Stomach (tissue), 9 donors: ENCODE measurements around the gene SWAP70. TPM values are rescaled to one million over a fixed set of nuclear protein-coding genes. Genes with fewer than 3 reads are reported as not detected.

Source experiments
- DNase-seq, 2 donors: peaks; one replicate each; pipeline versions ENCODE4 v3.0.0 to v3.0.0-alpha.2; 2013 to 2019
- H3K27ac ChIP-seq, 5 donors: fragments of 200-600 bp in 4 of 5; sonication (generic) in 4 of 5; one replicate each; pipeline ENCODE4 v1.5.1; 2013 to 2019; ENCODE audit warnings: mild to moderate bottlenecking in 1 of 5, moderate library complexity in 1 of 5
- H3K27me3 ChIP-seq, 3 donors: fragments of 200-600 bp; sonication (generic); one replicate each; pipeline ENCODE4 v1.5.1; 2017 to 2019; ENCODE audit warnings: mixed run types in 1 of 3
- H3K36me3 ChIP-seq, 4 donors: fragments of 200-600 bp; sonication (generic); 1 replicate in 3 of 4; 2 replicates in 1 of 4; pipeline ENCODE4 v1.5.1; 2016 to 2019
- H3K4me1 ChIP-seq, 4 donors: fragments of 200-600 bp; sonication (generic); one replicate each; pipeline ENCODE4 v1.5.1; 2016 to 2019
- H3K4me3 ChIP-seq, 4 donors: fragments of 200-600 bp; sonication (generic) in 3 of 4; one replicate each; pipeline ENCODE4 v1.5.1; 2016 to 2019; ENCODE audit warnings: mild to moderate bottlenecking in 1 of 4
- H3K9me3 ChIP-seq, 4 donors: fragments of 200-600 bp; sonication (generic); one replicate each; pipeline ENCODE4 v1.5.1; 2016 to 2019
- EP300 ChIP-seq: sonication (generic); formaldehyde crosslinking; IDR thresholded peaks from one replicate; pipeline ENCODE4 v1.6.1; 2017; ENCODE audit warnings: antibody characterized with exemption
- POLR2A ChIP-seq, 4 donors: fragments of 450-650 bp; IDR thresholded peaks; one replicate each; pipeline ENCODE4 v1.6.1; 2016; ENCODE audit warnings: antibody characterized with exemption in 4 of 4, control low read depth in 2 of 4, mild to moderate bottlenecking in 1 of 4, moderate library complexity in 1 of 4
- POLR2AphosphoS5 ChIP-seq, 3 donors: sonication (generic); formaldehyde crosslinking; IDR thresholded peaks; one replicate each; pipeline ENCODE4 v1.6.1; 2016; ENCODE audit warnings: antibody characterized with exemption in 3 of 3
- WGBS, 5 donors: extraction: QIAGEN DNeasy Blood & Tissue Kit in 3 of 5; methylation state at CpG; one replicate each; pipeline versions ENCODE4 v1.1.5 to v1.1.7; 2013 to 2018; 5-methylcytosine and 5-hydroxymethylcytosine counted together
- intact Hi-C: fragments of 100-400 bp; cut with DNase I; formaldehyde crosslinking; loops from one replicate; pipeline ENCODE4 v1.15.1; 2023; ENCODE audit warnings: low total_unique reads
- polyA plus RNA-seq, 3 donors: library from polyadenylated mRNA; stranded (reverse); fragments of 200-250 nt; gene quantifications; one replicate each; pipeline ENCODE4 v1.2.3, GENCODE V29; 2013
- total RNA-seq, 5 donors: library from RNA; depleted of rRNA; stranded (reverse); fragments of >200 nt; gene quantifications; one replicate each; pipeline versions ENCODE4 v1.1.0 to v1.2.3, GENCODE V29; 2014 to 2016
- TF ChIP-seq, protein P1 (sequence below), 7 experiments: fragments of 450-650 bp in 4 of 7; fragments of 200-600 bp in 3 of 7; sonication (generic) in 3 of 7; IDR thresholded peaks; one replicate each; pipeline ENCODE4 v1.5.1; 2016 to 2019; ENCODE audit warnings: antibody characterized with exemption in 7 of 7, control low read depth in 2 of 7, mild to moderate bottlenecking in 1 of 7
- donor health status: healthy with polysubstance abuse.
- donor health status: Bipolar disorder and iron deficiency.
- donor health status: healthy.

The SWAP70 gene
- total and polyA plus RNA-seq, 8 donors = 5.1 to 39.5 (median 18.3) TPM

- H3K4me3 ChIP-seq = no peak overlapping the region
- DNase-seq = peak in 1 of 2 donors; percentile 60
- intact Hi-C loops = no loop called here
- no peaks in the 10 kb centered on the region for H3K27me3 ChIP-seq
- WGBS, 5 donors = 16 to 56% (median 38%) methylated on average over 3 of the region's 3 CpGs
- TF ChIP-seq EP300 = no peak
- no peak for TF ChIP-seq POLR2A (IDR thresholded peaks at IDR 0.05)
- TF ChIP-seq, protein P1, sequence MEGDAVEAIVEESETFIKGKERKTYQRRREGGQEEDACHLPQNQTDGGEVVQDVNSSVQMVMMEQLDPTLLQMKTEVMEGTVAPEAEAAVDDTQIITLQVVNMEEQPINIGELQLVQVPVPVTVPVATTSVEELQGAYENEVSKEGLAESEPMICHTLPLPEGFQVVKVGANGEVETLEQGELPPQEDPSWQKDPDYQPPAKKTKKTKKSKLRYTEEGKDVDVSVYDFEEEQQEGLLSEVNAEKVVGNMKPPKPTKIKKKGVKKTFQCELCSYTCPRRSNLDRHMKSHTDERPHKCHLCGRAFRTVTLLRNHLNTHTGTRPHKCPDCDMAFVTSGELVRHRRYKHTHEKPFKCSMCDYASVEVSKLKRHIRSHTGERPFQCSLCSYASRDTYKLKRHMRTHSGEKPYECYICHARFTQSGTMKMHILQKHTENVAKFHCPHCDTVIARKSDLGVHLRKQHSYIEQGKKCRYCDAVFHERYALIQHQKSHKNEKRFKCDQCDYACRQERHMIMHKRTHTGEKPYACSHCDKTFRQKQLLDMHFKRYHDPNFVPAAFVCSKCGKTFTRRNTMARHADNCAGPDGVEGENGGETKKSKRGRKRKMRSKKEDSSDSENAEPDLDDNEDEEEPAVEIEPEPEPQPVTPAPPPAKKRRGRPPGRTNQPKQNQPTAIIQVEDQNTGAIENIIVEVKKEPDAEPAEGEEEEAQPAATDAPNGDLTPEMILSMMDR (IDR thresholded peaks at IDR 0.05) = no peak
- no peak for TF ChIP-seq POLR2AphosphoS5 (IDR thresholded peaks at IDR 0.05)
- no peak overlapping the region for H3K27ac ChIP-seq
- peaks cover 0 to 13% (median 11%) of the 10 kb centered on the region in 4 donors for H3K4me1 ChIP-seq
- H3K36me3 ChIP-seq = peaks cover 4 to 42% (median 36%) of the 10 kb centered on the region in 4 donors
- H3K9me3 ChIP-seq = no peaks in the 10 kb centered on the region
These were observed 62.6 kb downstream of the SWAP70 start for GRCh38 chr11:9726321-9727022.

DNA sequence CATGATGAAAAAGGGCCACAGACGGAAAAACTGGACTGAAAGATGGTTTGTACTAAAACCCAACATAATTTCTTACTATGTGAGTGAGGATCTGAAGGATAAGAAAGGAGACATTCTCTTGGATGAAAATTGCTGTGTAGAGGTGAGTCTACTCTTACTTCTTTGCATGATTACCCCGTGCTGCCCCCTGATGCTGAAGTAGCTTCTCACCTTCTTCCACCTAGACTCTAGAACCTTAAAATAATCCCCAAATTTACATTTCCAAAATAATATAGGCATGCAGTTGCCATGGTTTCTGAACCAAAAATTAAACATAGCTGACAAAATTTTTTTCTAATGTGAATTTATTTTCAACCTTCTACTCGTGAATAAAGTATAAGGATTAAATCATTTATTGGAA, 64.2 kb downstream of the SWAP70 start:
- Histone ChIP-seq H3K36me3 (peaks cover 11 to 52% (median 45%) of the 10 kb centered on the region in 4 donors), H3K4me3 (no peak overlapping the region), H3K4me1 (peaks cover 0 to 13% (median 11%) of the 10 kb centered on the region in 4 donors), H3K27ac (no peak overlapping the region), H3K9me3 (no peaks in the 10 kb centered on the region), H3K27me3 (no peaks in the 10 kb centered on the region)
- 90 to 94% (median 92%) methylated on average over 3 of the region's 3 CpGs for whole genome bisulfite sequencing, 5 donors
- DNase-seq = no peak
- intact Hi-C loops = no loop called here
- TF ChIP-seq, protein P1 (IDR thresholded peaks at IDR 0.05) = no peak
- TF ChIP-seq EP300 = no peak
- no peak for TF ChIP-seq POLR2AphosphoS5 (IDR thresholded peaks at IDR 0.05)
- no peak for TF ChIP-seq POLR2A (IDR thresholded peaks at IDR 0.05)

DNA sequence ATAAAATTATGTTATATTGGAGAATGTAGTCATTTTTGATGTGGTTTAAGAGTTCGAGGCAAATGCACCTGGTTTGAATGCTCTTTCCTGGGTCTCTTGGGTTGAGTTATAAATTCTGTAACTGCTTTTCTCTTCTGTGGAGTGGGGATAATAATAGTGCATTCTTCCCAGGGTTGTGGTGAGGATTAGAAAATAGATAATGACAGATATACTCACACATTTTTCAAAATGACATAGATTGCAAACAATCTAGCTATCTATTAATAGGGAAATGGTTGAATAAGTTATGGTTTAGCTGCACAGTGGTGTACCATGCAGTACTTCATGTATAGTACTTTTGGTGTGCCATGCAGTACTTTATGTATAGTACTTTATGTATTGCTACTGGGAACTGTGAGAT, 67.4 kb downstream of the SWAP70 start:
- Histone ChIP-seq H3K27ac (no peak overlapping the region), H3K9me3 (peaks cover 0 to 6% (median 0%) of the 10 kb centered on the region in 4 donors), H3K27me3 (no peaks in the 10 kb centered on the region), H3K4me3 (no peak overlapping the region), H3K36me3 (peaks cover 11 to 73% (median 64%) of the 10 kb centered on the region in 4 donors), H3K4me1 (peaks cover 0 to 12% (median 9%) of the 10 kb centered on the region in 4 donors)
- DNase-seq = no peak
- intact Hi-C loops = no loop called here
- TF ChIP-seq EP300 (no peak), POLR2AphosphoS5 (IDR thresholded peaks at IDR 0.05) (no peak), POLR2A (IDR thresholded peaks at IDR 0.05) (no peak)
- TF ChIP-seq, protein P1 (IDR thresholded peaks at IDR 0.05) = no peak
- 83 to 97% (median 94%) methylated on average over 1 of the region's 1 CpG for WGBS, 5 donors

- DNase-seq = no peak
- Histone ChIP-seq H3K27me3 (no peaks in the 10 kb centered on the region), H3K27ac (no peak overlapping the region), H3K4me3 (no peak overlapping the region), H3K4me1 (peaks cover 0 to under 1% (median 0%) of the 10 kb centered on the region in 4 donors), H3K36me3 (peaks cover 11 to 82% (median 69%) of the 10 kb centered on the region in 4 donors), H3K9me3 (peaks cover 0 to 6% (median 0%) of the 10 kb centered on the region in 4 donors)
- TF ChIP-seq, protein P1 (IDR thresholded peaks at IDR 0.05) = no peak
- TF ChIP-seq EP300 (no peak), POLR2A (IDR thresholded peaks at IDR 0.05) (no peak), POLR2AphosphoS5 (IDR thresholded peaks at IDR 0.05) (no peak)
- intact Hi-C loops = no loop called here
- WGBS, 5 donors = 84 to 96% (median 87%) methylated on average over 11 of the region's 11 CpGs
These were observed 68.6 kb downstream of the SWAP70 start for GRCh38 chr11:9732453-9732852.
